ENCODE measurements around the gene PHLDB1. TPM values are rescaled to one million over a fixed set of nuclear protein-coding genes. Genes with fewer than 3 reads are reported as not detected.
"Not testable (repeated sequence)": the region's sequence is repeated elsewhere in the genome, so short reads cannot be mapped to it uniquely, and the experiment has no call there.

The PHLDB1 gene
- total RNA-seq, 1 donor from 2014 or later = 179 TPM

DNA sequence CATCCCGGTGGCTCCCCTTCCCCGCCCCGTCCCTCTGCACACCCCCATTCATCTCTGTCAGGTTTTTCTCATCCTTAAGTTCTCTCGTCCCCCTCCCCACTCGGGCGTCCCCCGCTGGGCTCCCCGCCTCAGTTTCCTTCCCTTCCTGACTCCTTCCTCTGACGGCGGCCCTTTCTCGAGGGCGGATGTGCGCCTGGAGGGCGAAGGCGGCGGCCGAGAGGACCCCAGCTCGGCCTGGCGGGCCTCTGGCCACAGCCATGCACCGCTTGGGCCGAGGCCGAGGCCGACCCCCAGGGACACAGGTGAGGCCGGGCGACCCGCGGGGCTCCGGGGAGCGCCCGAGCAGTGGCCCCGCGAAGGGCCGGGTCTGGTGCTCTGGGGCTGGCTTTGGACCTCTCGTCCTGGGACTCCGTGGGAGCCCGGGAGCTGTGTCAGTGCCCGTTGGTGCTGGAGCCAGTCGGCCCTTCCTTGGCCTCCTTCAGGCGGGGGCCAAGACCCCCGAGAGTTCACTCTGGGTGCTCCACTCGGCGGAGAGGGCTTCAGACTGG lies 2.9 kb downstream of the PHLDB1 start:
- Mint-ChIP-seq H3K4me3 (ENCODE audit: unreplicated experiment) (peak overlapping the region; percentile 91), H3K27ac (ENCODE audit: unreplicated experiment) (peak overlapping the region; percentile 81), H3K9me3 (ENCODE audit: unreplicated experiment) (no peaks in the 10 kb centered on the region), H3K4me1 (ENCODE audit: low read depth, unreplicated experiment) (peaks cover 53% of the 10 kb centered on the region), H3K27me3 (ENCODE audit: low read depth, unreplicated experiment) (no peaks in the 10 kb centered on the region), H3K36me3 (ENCODE audit: low read depth, unreplicated experiment) (peaks cover 6% of the 10 kb centered on the region)
- FAIRE-seq (no peak), DNase-seq (ENCODE audit: low read depth) (no peak)
- Histone ChIP-seq H3K27me3 (ENCODE audit: insufficient read depth, low read length) (no peaks in the 10 kb centered on the region), H3K4me2 (ENCODE audit: low read length) (peak overlapping the region; percentile 94), H3K9ac (ENCODE audit: low read length) (peak overlapping the region; percentile 97), H3K36me3 (ENCODE audit: insufficient read depth, low read length) (peaks cover 5% of the 10 kb centered on the region), H4K20me1 (ENCODE audit: insufficient read depth, low read length) (peaks cover 16% of the 10 kb centered on the region), H3K4me3 (ENCODE audit: insufficient read depth, low read depth, low read length) (peak overlapping the region; percentile 37), H2AFZ (ENCODE audit: low read depth, low read length) (no peak overlapping the region), H3K9me3 (ENCODE audit: insufficient read depth, low read depth, low read length) (no peaks in the 10 kb centered on the region), H3K27ac (ENCODE audit: low read depth, low read length) (peak overlapping the region; percentile 19), H3K79me2 (ENCODE audit: insufficient read depth, low read length) (peaks cover 60% of the 10 kb centered on the region), H3K4me1 (ENCODE audit: insufficient read depth, low read length) (peaks cover 57% of the 10 kb centered on the region)
- no peak for TF ChIP-seq EZH2 (IDR thresholded peaks at IDR 0.05; ENCODE audit: insufficient read depth, low read length)
- TF ChIP-seq, protein P1, sequence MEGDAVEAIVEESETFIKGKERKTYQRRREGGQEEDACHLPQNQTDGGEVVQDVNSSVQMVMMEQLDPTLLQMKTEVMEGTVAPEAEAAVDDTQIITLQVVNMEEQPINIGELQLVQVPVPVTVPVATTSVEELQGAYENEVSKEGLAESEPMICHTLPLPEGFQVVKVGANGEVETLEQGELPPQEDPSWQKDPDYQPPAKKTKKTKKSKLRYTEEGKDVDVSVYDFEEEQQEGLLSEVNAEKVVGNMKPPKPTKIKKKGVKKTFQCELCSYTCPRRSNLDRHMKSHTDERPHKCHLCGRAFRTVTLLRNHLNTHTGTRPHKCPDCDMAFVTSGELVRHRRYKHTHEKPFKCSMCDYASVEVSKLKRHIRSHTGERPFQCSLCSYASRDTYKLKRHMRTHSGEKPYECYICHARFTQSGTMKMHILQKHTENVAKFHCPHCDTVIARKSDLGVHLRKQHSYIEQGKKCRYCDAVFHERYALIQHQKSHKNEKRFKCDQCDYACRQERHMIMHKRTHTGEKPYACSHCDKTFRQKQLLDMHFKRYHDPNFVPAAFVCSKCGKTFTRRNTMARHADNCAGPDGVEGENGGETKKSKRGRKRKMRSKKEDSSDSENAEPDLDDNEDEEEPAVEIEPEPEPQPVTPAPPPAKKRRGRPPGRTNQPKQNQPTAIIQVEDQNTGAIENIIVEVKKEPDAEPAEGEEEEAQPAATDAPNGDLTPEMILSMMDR (IDR thresholded peaks at IDR 0.05; ENCODE audit: insufficient read depth, low read depth, low read length) = no peak

GRCh38 chr11:118610773-118611432 lies 3.5 kb downstream of the PHLDB1 start:
- Histone ChIP-seq H3K9ac (ENCODE audit: low read length) (peak overlapping the region; percentile 97), H3K79me2 (ENCODE audit: insufficient read depth, low read length) (peaks cover 60% of the 10 kb centered on the region), H3K36me3 (ENCODE audit: insufficient read depth, low read length) (peaks cover 7% of the 10 kb centered on the region), H3K4me3 (ENCODE audit: insufficient read depth, low read depth, low read length) (peak overlapping the region; percentile 37), H3K27ac (ENCODE audit: low read depth, low read length) (peak overlapping the region; percentile 19), H2AFZ (ENCODE audit: low read depth, low read length) (no peak overlapping the region), H4K20me1 (ENCODE audit: insufficient read depth, low read length) (peaks cover 13% of the 10 kb centered on the region), H3K4me2 (ENCODE audit: low read length) (peak overlapping the region; percentile 94), H3K27me3 (ENCODE audit: insufficient read depth, low read length) (no peaks in the 10 kb centered on the region), H3K9me3 (ENCODE audit: insufficient read depth, low read depth, low read length) (no peaks in the 10 kb centered on the region), H3K4me1 (ENCODE audit: insufficient read depth, low read length) (peaks cover 51% of the 10 kb centered on the region)
- DNase-seq (ENCODE audit: low read depth) (no peak), FAIRE-seq (no peak)
- no peak for TF ChIP-seq EZH2 (IDR thresholded peaks at IDR 0.05; ENCODE audit: insufficient read depth, low read length)
- TF ChIP-seq, protein P1 (IDR thresholded peaks at IDR 0.05; ENCODE audit: insufficient read depth, low read depth, low read length) = peak; percentile 51
- Mint-ChIP-seq H3K36me3 (ENCODE audit: low read depth, unreplicated experiment) (peaks cover 8% of the 10 kb centered on the region), H3K4me3 (ENCODE audit: unreplicated experiment) (peak overlapping the region; percentile 82), H3K27ac (ENCODE audit: unreplicated experiment) (peak overlapping the region; percentile 54), H3K9me3 (ENCODE audit: unreplicated experiment) (no peaks in the 10 kb centered on the region), H3K27me3 (ENCODE audit: low read depth, unreplicated experiment) (no peaks in the 10 kb centered on the region), H3K4me1 (ENCODE audit: low read depth, unreplicated experiment) (peaks cover 53% of the 10 kb centered on the region)

DNA sequence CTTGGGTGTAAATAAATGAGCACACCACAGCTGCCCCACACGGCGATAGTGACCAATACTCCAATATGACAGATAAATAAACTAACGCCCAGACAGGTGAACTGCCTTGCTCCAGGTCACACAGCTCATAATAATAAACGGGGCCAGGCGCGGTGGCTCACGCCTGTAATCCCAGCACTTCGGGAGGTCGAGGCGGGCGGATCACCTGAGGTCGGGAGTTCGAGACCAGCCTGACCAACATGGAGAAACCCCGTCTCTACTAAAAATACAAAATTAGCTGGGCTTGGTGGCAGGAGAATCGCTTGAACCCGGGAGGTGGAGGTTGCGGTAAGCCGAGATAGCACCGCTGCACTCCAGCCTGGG lies 4.0 kb downstream of the PHLDB1 start:
- H3K9me3 ChIP-seq (ENCODE audit: insufficient read depth, low read depth, low read length); DNase-seq (ENCODE audit: low read depth); H3K9me3 Mint-ChIP-seq (ENCODE audit: unreplicated experiment); H3K27me3 Mint-ChIP-seq (ENCODE audit: low read depth, unreplicated experiment); H3K27me3 ChIP-seq (ENCODE audit: insufficient read depth, low read length); H3K4me3 ChIP-seq (ENCODE audit: insufficient read depth, low read depth, low read length); H2AFZ ChIP-seq (ENCODE audit: low read depth, low read length); FAIRE-seq: not testable (repeated sequence)
- peak overlapping the region; percentile 54 for H3K27ac Mint-ChIP-seq (ENCODE audit: unreplicated experiment)
- peak overlapping the region; percentile 97 for H3K9ac ChIP-seq (ENCODE audit: low read length)
- H3K27ac ChIP-seq (ENCODE audit: low read depth, low read length) = peak overlapping the region; percentile 13
- H4K20me1 ChIP-seq (ENCODE audit: insufficient read depth, low read length) = peaks cover 13% of the 10 kb centered on the region
- H3K4me1 ChIP-seq (ENCODE audit: insufficient read depth, low read length) = peaks cover 47% of the 10 kb centered on the region
- H3K4me3 Mint-ChIP-seq (ENCODE audit: unreplicated experiment) = peak overlapping the region; percentile 82
- peaks cover 11% of the 10 kb centered on the region for H3K36me3 ChIP-seq (ENCODE audit: insufficient read depth, low read length)
- peaks cover 11% of the 10 kb centered on the region for H3K36me3 Mint-ChIP-seq (ENCODE audit: low read depth, unreplicated experiment)
- H3K79me2 ChIP-seq (ENCODE audit: insufficient read depth, low read length) = peaks cover 60% of the 10 kb centered on the region
- peaks cover 53% of the 10 kb centered on the region for H3K4me1 Mint-ChIP-seq (ENCODE audit: low read depth, unreplicated experiment)
- H3K4me2 ChIP-seq (ENCODE audit: low read length) = peak overlapping the region; percentile 94

All from astrocyte (in vitro differentiated cells and primary cell).